Right lobe of liver (tissue), 6 donors: ENCODE measurements around the gene ARMC9. TPM values are rescaled to one million over a fixed set of nuclear protein-coding genes. Genes with fewer than 3 reads are reported as not detected.

Experiments
- ATAC-seq, 4 donors: fragments of 200-7000 bp; cut with Tn5 transposase; one replicate each; pipeline ENCODE4 v1.9.1; 2020; ENCODE audit warnings: mild to moderate bottlenecking in 4 of 4, moderate library complexity in 4 of 4
- DNase-seq, 3 donors: peaks; one replicate each; pipeline ENCODE4 v3.0.0-alpha.2; 2020
- H3K27ac ChIP-seq, 3 donors: fragments of 200-600 bp; one replicate each; pipeline ENCODE4 v1.8.0; 2022
- H3K27me3 ChIP-seq, 2 donors: fragments of 200-600 bp; one replicate each; pipeline ENCODE4 v1.8.0; 2022
- H3K36me3 ChIP-seq, 4 donors: fragments of 200-600 bp; sonication (generic) in 1 of 4; one replicate each; pipeline versions ENCODE4 v1.5.1 to v1.8.0; 2017 to 2022; ENCODE audit warnings: control low read depth in 1 of 4
- H3K4me1 ChIP-seq, 4 donors: fragments of 200-600 bp; sonication (generic) in 1 of 4; one replicate each; pipeline versions ENCODE4 v1.5.1 to v1.8.0; 2017 to 2022; ENCODE audit warnings: control low read depth in 1 of 4
- H3K4me3 ChIP-seq, 3 donors: fragments of 200-600 bp; one replicate each; pipeline ENCODE4 v1.8.0; 2022
- H3K9me3 ChIP-seq, 4 donors: fragments of 200-600 bp; sonication (generic) in 1 of 4; one replicate each; pipeline versions ENCODE4 v1.5.1 to v1.8.0; 2017 to 2022; ENCODE audit warnings: control low read depth in 1 of 4
- POLR2A ChIP-seq: fragments of 450-650 bp; IDR thresholded peaks from one replicate; pipeline ENCODE4 v1.6.1; 2017; ENCODE audit warnings: antibody characterized with exemption, mild to moderate bottlenecking
- WGBS: methylation state at CpG from one replicate; pipeline ENCODE4 v1.1.6; 2018; ENCODE audit warnings: low coverage, low lambda C conversion rate; ENCODE audit not compliant: insufficient coverage; ENCODE audit errors: missing lambda C conversion rate; 5-methylcytosine and 5-hydroxymethylcytosine counted together
- intact Hi-C, 2 donors: fragments of 100-400 bp; cut with DNase I; formaldehyde crosslinking; loops; one replicate each; pipeline versions ENCODE4 v1.11.2 to v1.14.1; 2022
- total RNA-seq, 6 experiments: library from RNA; depleted of rRNA in 2 of 6; stranded (reverse); fragments of >200 nt in 2 of 6; fragmentation: NEBNext Ultra II Directional in 3 of 6; extraction: Animal tissue kit (Norgen Biotek cat#: 25700) in 3 of 6; gene quantifications; one replicate each; pipeline versions ENCODE4 v1.1.0 to v1.2.4, GENCODE V29; 2016 to 2023
- TF ChIP-seq, protein P1 (sequence below), 4 donors: fragments of 200-600 bp in 3 of 4; fragments of 450-650 bp in 1 of 4; IDR thresholded peaks; one replicate each; pipeline versions ENCODE4 v1.5.1 to v1.8.0; 2016 to 2022; ENCODE audit warnings: antibody characterized with exemption in 4 of 4, mild to moderate bottlenecking in 2 of 4
- donor health status: DM: no; HTN: yes; CAD: no.
- donor health status: DM: no; HTN: no; CAD: no.
- donor health status: DM: no; HTN: no; CAD: no.
- donor health status: DM: no; HTN: yes; CAD: no.
- donor health status: DM: no; HTN: yes; CAD: no.

The ARMC9 gene
- total RNA-seq, 6 experiments from 2014 or later: 1.5 to 7.7 (median 2.4) TPM

DNA sequence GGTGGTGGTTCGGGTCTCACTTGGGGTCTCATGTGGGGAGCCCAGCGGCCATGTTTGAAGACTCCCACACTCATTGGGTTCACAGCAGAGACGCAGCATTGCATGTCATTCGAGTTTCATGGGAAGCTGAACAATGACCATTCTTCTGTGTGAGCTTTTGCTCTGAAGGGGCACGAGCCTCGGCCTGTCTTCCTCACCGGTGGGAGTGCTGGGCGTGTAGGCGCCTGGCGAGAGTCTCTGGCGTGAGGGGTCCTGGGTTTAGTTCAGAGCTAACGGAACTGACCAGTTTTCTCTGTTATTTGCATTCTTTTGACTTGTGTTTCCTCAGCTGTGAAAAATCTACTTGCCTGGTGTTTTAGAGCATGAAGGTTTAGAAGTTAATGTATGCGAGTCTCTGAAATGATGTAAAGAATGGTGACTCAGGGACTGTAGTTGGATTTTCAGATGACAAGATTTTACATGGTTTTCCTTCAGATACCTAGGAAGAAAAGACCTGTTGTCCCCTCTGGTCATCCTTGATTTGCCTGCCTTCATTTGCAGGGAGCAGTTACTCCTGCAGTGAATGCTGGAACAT, 98.1 kb downstream of the ARMC9 start:
- Histone ChIP-seq H3K27me3 (no peaks in the 10 kb centered on the region), H3K4me3 (no peak overlapping the region), H3K4me1 (no peaks in the 10 kb centered on the region), H3K27ac (no peak overlapping the region), H3K9me3 (no peaks in the 10 kb centered on the region), H3K36me3 (no peaks in the 10 kb centered on the region)
- DNase-seq (no peak), ATAC-seq (no peak)
- WGBS: 72% methylated on average over 9 of the region's 13 CpGs
- no peak for TF ChIP-seq POLR2A
- TF ChIP-seq, protein P1, sequence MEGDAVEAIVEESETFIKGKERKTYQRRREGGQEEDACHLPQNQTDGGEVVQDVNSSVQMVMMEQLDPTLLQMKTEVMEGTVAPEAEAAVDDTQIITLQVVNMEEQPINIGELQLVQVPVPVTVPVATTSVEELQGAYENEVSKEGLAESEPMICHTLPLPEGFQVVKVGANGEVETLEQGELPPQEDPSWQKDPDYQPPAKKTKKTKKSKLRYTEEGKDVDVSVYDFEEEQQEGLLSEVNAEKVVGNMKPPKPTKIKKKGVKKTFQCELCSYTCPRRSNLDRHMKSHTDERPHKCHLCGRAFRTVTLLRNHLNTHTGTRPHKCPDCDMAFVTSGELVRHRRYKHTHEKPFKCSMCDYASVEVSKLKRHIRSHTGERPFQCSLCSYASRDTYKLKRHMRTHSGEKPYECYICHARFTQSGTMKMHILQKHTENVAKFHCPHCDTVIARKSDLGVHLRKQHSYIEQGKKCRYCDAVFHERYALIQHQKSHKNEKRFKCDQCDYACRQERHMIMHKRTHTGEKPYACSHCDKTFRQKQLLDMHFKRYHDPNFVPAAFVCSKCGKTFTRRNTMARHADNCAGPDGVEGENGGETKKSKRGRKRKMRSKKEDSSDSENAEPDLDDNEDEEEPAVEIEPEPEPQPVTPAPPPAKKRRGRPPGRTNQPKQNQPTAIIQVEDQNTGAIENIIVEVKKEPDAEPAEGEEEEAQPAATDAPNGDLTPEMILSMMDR (IDR thresholded peaks at IDR 0.05): no peak
- intact Hi-C loops: loop anchor here in 1 of 2 donors (10.0 kb wide), 1 partner anchor 108 kb away; no protein-coding TSS in a partner anchor

DNA sequence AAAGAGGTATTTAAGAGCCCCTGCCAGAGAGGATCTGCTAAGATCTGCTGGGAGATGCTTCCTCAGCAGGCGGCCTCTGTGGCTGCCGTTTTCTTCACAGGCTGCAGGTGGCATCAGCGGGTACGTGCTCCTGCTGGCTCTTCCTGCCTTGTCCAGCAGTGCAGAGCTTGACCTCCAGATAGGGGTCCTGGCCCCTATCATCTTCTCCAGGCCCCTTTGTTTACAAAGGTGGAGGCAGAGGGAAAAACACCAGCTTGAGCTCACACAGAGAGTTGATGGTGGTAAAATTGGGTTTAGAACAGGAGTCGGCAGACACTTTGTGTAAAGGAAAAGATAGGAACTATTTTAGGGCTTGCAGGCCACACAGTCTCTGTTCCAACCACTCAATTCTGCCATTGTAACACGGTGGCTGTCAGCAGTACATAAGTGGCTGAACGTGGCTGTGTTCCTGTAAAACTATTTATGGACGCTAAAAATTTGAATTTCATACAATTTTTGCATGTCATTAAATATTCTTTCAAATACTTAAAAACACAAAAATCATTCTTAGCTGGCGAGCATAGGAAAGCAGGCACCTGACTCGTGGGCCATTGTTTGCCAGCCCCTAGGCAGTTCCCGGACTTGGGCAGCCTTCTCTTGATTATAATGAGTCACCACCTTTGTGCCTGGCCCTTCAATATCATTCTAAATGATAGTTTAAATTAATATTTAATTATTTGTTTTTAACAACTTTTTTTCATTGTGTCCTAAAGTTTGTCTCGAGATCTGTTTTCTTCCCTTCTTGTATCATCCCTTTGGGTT, 98.9 kb downstream of the ARMC9 start:
- intact Hi-C loops: loop anchor here in 1 of 2 donors (10.0 kb wide), 1 partner anchor 107 kb away; no protein-coding TSS in a partner anchor

DNA sequence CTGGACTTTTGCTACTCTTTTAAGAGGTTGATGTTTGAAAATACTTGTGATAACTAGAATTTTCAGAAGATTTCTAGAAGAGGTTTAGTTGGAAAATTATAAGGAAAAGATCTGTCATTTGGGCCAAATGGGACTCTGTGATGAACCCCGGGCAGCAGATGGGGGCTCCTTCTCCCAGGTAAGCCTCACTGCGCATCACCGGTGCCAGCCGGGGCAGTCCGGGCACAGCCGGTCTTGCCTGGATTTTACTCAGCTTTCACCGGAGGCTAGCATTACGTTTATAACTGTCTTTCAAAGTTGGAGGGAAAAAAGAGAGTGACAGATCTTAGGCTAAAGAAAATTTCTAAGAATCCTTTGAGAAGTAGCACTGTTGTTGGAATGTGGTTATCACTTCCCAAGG, 99.7 kb downstream of the ARMC9 start:
- WGBS: 89% methylated on average over 5 of the region's 8 CpGs
- Histone ChIP-seq H3K4me1 (no peaks in the 10 kb centered on the region), H3K36me3 (no peaks in the 10 kb centered on the region), H3K4me3 (no peak overlapping the region), H3K27ac (no peak overlapping the region), H3K9me3 (no peaks in the 10 kb centered on the region), H3K27me3 (no peaks in the 10 kb centered on the region)
- intact Hi-C loops: loop anchor here in 1 of 2 donors (10.0 kb wide), 1 partner anchor 107 kb away; no protein-coding TSS in a partner anchor
- ATAC-seq (no peak), DNase-seq (no peak)
- no peak for TF ChIP-seq POLR2A
- TF ChIP-seq, protein P1 (IDR thresholded peaks at IDR 0.05): no peak

More for the DNA sequence above, 98.9 kb downstream of the ARMC9 start:
- H3K9me3 ChIP-seq: no peaks in the 10 kb centered on the region
- no peak overlapping the region for H3K27ac ChIP-seq
- no peak overlapping the region for H3K4me3 ChIP-seq
- DNase-seq (peak; percentile 59 to 69 (median 61)), ATAC-seq (peak; percentile 89 to 93 (median 90))
- no peaks in the 10 kb centered on the region for H3K27me3 ChIP-seq
- TF ChIP-seq POLR2A: no peak
- TF ChIP-seq, protein P1 (IDR thresholded peaks at IDR 0.05): peak; percentile 62 to 74 (median 67)
- 41% methylated on average over 11 of the region's 12 CpGs for WGBS
- H3K36me3 ChIP-seq: no peaks in the 10 kb centered on the region
- no peaks in the 10 kb centered on the region for H3K4me1 ChIP-seq

DNA sequence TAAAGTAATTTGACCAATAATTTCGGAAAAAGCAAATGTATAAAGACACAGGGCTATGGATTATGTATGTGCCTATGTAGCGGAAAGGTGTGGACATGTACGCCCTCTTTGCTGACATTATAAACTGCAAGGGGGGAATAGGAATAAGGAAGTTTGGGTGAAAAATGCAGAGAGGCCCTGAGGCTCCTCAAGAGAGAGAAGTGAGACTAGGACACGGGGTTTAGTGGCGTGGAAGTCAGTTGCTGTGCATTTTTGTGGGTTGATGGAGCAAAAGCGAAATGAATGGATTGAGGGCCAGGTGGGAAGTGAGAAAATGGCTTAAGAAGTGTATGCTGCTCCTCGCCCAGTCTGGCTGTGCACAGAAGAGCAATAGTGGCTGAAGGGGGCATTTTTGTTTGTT, 100.8 kb downstream of the ARMC9 start:
- Histone ChIP-seq H3K9me3 (no peaks in the 10 kb centered on the region), H3K27ac (no peak overlapping the region), H3K36me3 (no peaks in the 10 kb centered on the region), H3K27me3 (no peaks in the 10 kb centered on the region), H3K4me1 (no peaks in the 10 kb centered on the region), H3K4me3 (no peak overlapping the region)
- TF ChIP-seq, protein P1 (IDR thresholded peaks at IDR 0.05): no peak
- no peak for TF ChIP-seq POLR2A
- 59% methylated on average over 6 of the region's 7 CpGs for WGBS
- DNase-seq: no peak
- peak; percentile 43 to 65 (median 54) for ATAC-seq
- intact Hi-C loops: loop anchor here in 1 of 2 donors (10.0 kb wide), 1 partner anchor 106 kb away; no protein-coding TSS in a partner anchor
